GM13977 (cell line): ENCODE results near the gene KRT75.

Experiments used
- DNase-seq: peaks from one replicate; pipeline ENCODE4 v3.0.0; 2012; ENCODE audit warnings: low spot score
- CTCF ChIP-seq: IDR thresholded peaks from 2 replicates; pipeline ENCODE4 v1.5.1; 2012; ENCODE audit warnings: mild to moderate bottlenecking, control low read depth; ENCODE audit not compliant: insufficient read depth; ENCODE audit errors: extremely low read depth, missing control alignments
- in situ Hi-C: fragments of 300-500 bp; cut with MboI; formaldehyde crosslinking; loops from one replicate; pipeline ENCODE4 v1.12.0; 2022; ENCODE audit warnings: low sequenced_read_pairs, low pct_unique_long_range_greater_than_20kb, mixed read lengths, inconsistent platforms; ENCODE audit not compliant: unreplicated experiment

KRT75 gene

GRCh38 chr12:52436000-52436827 lies 2.0 kb upstream of the KRT75 start:
- no peak for DNase-seq
- TF ChIP-seq CTCF: no peak
- in situ Hi-C loops: no loop called here

GRCh38 chr12:52435659-52435999 lies 1.5 kb upstream of the KRT75 start:
- in situ Hi-C loops: no loop called here
- TF ChIP-seq CTCF: no peak
- DNase-seq: no peak

- DNase-seq: no peak
- TF ChIP-seq CTCF: no peak
- in situ Hi-C loops: no loop called here
Observed at GRCh38 chr12:52434760-52435530, 774 bp upstream of the KRT75 start.

GRCh38 chr12:52433501-52434080 lies 580 bp downstream of the KRT75 start:
- no peak for DNase-seq
- in situ Hi-C loops: no loop called here
- TF ChIP-seq CTCF: no peak

GRCh38 chr12:52432559-52433207 lies 1.5 kb downstream of the KRT75 start:
- TF ChIP-seq CTCF: no peak
- in situ Hi-C loops: no loop called here
- DNase-seq: no peak

GRCh38 chr12:52428121-52428520 lies 6.0 kb downstream of the KRT75 start:
- no peak for TF ChIP-seq CTCF
- in situ Hi-C loops: no loop called here
- no peak for DNase-seq
